DOHH2 (cell line): ENCODE measurements around the gene NPHP3.

ENCODE experiments used
- CTCF ChIP-seq: fragments of 200-600 bp; sonication (generic); IDR thresholded peaks from one replicate; pipeline ENCODE4 v1.5.1; 2014; ENCODE audit warnings: antibody characterized with exemption, mild to moderate bottlenecking, low read depth, low read length; ENCODE audit not compliant: poor library complexity, severe bottlenecking
- EZH2phosphoT487 ChIP-seq: fragments of 200-600 bp; sonication (generic); IDR thresholded peaks from 2 replicates; pipeline ENCODE4 v1.6.1; 2017; ENCODE audit warnings: borderline replicate concordance, mild to moderate bottlenecking, antibody characterized with exemption, low read length, moderate library complexity, mixed read lengths

GRCh38 chr3:132657869-132658747, 64.1 kb downstream of the NPHP3 start:
- no peak for TF ChIP-seq CTCF
- TF ChIP-seq EZH2phosphoT487 = no peak
